HAP-1 (cell line): Measurements from ENCODE around the gene HES6.
"Not testable (repeated sequence)": the region's sequence is repeated elsewhere in the genome, so short reads cannot be mapped to it uniquely, and the experiment has no call there.

Experiments
- DNase-seq, 2 experiments: peaks; one replicate each; pipeline ENCODE4 v3.0.0-alpha.2; 2016 to 2020; ENCODE audit warnings: low spot score in 2 of 2
- H3K27me3 ChIP-seq: fragments of 250-450 bp; sonication (Bioruptor Pico); 2 replicates; pipeline ENCODE4 v1.5.1; 2020; ENCODE audit warnings: low read depth, mild to moderate bottlenecking, moderate library complexity
- H3K36me3 ChIP-seq: fragments of 250-450 bp; sonication (Bioruptor Pico); replicated peaks from 2 replicates; pipeline ENCODE4 v1.5.1; 2020; ENCODE audit warnings: mild to moderate bottlenecking
- H3K4me1 ChIP-seq: fragments of 250-450 bp; sonication (Bioruptor Pico); 2 replicates; pipeline ENCODE4 v1.5.1; 2020; ENCODE audit warnings: mild to moderate bottlenecking
- H3K4me3 ChIP-seq: fragments of 250-450 bp; sonication (Bioruptor Pico); 2 replicates; pipeline ENCODE4 v1.5.1; 2020; ENCODE audit warnings: mild to moderate bottlenecking, moderate library complexity
- H3K9me3 ChIP-seq: fragments of 250-450 bp; sonication (Bioruptor Pico); 2 replicates; pipeline ENCODE4 v1.5.1; 2020; ENCODE audit warnings: mild to moderate bottlenecking, moderate library complexity
- in situ Hi-C: fragments of 300-500 bp; cut with MboI; formaldehyde crosslinking; loops from 3 replicates; pipeline ENCODE4 v1.14.3; 2020; ENCODE audit warnings: low sequenced_read_pairs, inconsistent platforms, mixed read lengths

HES6 gene

DNA sequence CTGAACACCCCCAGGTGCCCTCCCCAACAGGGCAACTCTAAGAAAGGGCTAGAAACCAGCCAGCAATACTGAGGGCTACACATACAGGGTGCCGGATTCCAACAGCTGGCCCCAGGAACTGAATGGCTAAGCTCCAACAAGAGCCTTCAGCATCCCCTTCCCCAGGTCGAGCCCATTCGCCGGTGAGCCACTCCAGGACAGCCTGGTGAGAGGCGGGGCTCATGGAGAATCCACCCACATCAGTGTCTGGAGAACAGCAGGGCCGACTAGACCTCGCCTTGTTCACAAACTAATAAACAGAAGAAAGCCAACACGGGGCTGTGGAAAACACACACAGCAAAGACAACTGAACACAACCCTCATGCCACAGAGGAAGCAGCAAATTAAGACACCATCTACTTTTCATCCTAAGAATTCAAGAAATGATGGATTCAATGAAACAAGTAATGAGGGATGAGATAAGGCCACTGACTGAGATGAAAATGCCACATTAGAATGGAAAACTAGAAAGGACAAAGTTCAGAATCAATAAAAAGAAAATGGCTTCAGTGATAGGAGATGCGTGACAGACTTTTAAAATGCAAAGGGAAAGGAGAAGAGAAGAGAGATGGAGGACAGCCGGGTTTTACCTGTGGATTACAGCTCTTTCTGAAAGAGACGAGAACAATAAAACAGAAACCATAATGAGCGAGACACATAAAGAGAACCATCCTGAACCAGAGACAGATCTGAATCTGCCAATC, 40.4 kb upstream of the HES6 start:
- Histone ChIP-seq H3K9me3 (no peaks in the 10 kb centered on the region), H3K4me1 (peaks cover 1% of the 10 kb centered on the region; the same call in 1 of the 2 replicates), H3K36me3 (no peaks in the 10 kb centered on the region; the same call in 1 of the 2 replicates), H3K27me3 (no peaks in the 10 kb centered on the region), H3K4me3 (no peak overlapping the region)
- in situ Hi-C loops: no loop called here
- no peak for DNase-seq

- DNase-seq: no peak
- Histone ChIP-seq H3K9me3 (no peaks in the 10 kb centered on the region), H3K27me3 (no peaks in the 10 kb centered on the region), H3K4me3 (no peak overlapping the region), H3K36me3 (peaks cover 6% of the 10 kb centered on the region), H3K4me1 (no peaks in the 10 kb centered on the region)
- in situ Hi-C loops: no loop called here
Observed at GRCh38 chr2:238279324-238279682, 39.5 kb upstream of the HES6 start.

DNA sequence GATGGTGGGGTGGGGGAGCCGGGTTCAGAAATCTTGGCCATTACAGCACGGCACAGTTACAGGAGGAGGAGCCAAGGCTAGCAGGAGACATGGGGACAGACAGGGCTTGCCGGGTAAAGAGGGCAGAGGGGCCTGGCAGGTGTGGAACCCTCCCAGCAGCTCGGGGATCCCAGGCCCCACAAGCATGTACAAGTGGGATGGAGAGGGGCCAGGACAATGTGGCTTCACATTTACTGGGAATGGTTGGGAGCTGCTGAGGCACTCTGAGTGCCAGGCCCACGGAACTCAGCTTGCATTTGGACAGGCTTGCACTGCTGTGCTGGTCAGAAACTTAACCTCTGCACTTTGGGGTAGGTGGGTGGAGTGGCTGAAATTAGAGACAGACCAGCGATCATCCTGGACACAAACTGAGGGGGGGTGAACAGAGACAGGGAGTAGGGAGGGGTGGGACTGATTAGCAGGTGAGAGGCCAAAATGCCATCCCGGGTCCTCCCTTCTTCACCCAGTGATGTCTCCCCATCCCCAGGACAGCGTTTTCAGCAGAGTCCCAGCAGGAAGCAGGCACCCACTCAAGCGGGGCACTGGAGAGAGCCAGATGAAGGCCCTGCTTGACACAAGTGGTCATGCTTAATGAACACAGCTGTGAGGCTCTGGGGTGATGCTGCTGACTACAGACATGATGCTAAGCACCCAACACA, 38.9 kb upstream of the HES6 start:
- no peaks in the 10 kb centered on the region for H3K27me3 ChIP-seq
- DNase-seq: no peak
- H3K4me3 ChIP-seq: no peak overlapping the region
- in situ Hi-C loops: no loop called here
- peaks cover 8% of the 10 kb centered on the region for H3K36me3 ChIP-seq
- H3K4me1 ChIP-seq: no peaks in the 10 kb centered on the region
- H3K9me3 ChIP-seq: no peaks in the 10 kb centered on the region

DNA sequence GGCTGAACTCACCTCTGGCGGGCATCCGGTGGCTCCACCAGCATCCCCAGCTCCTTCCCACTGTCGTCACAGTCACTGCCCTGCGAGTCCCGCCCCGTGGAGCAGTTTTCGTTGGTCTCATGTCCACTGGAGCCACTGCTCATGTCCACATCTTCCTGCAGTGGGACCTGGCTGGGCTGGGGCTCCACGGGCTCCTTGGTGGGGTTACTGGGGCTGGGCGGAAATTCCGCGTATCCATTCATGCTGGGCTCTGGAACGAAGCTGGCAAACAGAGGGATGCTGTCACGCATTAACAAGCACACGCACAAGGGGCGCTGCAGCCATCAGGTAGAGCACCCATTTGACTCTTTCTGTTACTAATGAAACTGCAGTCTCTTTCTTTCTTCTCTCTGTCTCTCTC, 37.9 kb upstream of the HES6 start:
- H3K27me3 ChIP-seq: no peaks in the 10 kb centered on the region

DNA sequence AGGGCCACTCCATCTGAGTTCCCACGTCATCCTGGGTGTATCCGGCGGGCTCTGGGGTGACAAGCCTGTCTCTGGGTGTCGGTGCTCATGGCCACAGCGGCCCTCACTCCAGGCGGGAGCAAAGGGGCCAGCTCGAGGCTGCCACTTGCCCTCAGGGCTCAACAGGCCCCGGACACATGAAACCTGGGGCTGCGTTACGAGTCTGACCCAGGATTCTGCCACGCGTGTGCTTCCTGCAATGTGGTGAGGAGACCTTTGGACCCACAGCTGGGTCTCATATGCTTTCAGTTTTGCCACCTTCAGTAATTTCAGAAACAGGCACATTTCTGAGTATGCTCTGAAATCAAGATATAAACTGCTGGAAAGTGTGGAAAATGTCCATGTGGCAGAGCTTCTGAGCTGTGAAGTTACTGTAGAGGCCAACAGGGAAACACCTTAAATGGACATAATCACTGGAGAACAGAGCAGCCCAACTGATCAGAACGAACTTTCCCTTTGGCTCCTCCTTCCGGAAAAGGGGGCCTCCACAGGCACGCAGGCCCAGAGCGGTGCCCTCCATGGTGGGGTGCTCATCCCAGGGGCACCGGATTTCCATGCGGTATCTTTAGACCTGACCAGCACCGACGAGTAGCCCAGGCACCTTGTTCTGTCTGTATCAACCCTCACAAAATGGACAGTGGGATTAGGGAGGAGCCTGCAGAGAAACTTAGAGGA, 34.5 kb upstream of the HES6 start:
- Histone ChIP-seq H3K4me3 (no peak overlapping the region), H3K9me3 (no peaks in the 10 kb centered on the region), H3K36me3 (peaks cover 11% of the 10 kb centered on the region), H3K27me3 (no peaks in the 10 kb centered on the region), H3K4me1 (no peaks in the 10 kb centered on the region)
- DNase-seq: no peak
- in situ Hi-C loops: no loop called here

More for the DNA sequence above, 37.9 kb upstream of the HES6 start:
- H3K9me3 ChIP-seq: no peaks in the 10 kb centered on the region
- peaks cover 8% of the 10 kb centered on the region for H3K36me3 ChIP-seq
- in situ Hi-C loops: no loop called here
- H3K4me1 ChIP-seq: no peaks in the 10 kb centered on the region
- no peak overlapping the region for H3K4me3 ChIP-seq
- DNase-seq: peak in 1 of 2 experiments; percentile 31

- DNase-seq, H3K4me1 ChIP-seq, H3K4me3 ChIP-seq, in situ Hi-C loops, H3K9me3 ChIP-seq, H3K27me3 ChIP-seq: not testable (repeated sequence)
- H3K36me3 ChIP-seq: peaks cover 11% of the 10 kb centered on the region
Observed at GRCh38 chr2:238273433-238273832, 33.6 kb upstream of the HES6 start.

DNA sequence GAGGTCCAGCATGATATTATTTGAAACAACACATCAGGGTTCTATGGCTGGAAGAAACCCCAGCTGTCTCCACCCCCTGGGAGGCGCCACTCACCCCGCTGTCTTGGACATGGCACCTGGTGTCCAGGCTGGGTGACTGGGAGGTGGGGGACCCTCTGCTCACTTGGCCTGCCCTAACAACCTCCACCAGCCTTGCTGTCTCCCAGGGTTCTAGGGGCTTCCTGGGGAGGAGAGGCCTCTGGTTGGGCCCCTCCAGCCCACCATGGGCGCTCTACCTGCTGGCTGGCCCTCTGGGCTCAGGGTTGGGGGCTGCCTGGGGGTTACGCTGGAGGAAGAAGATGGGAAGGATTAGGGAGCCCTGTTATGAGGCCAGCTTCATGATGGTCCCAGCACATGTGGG, 32.3 kb upstream of the HES6 start:
- Histone ChIP-seq H3K4me3 (no peak overlapping the region), H3K36me3 (peaks cover 15% of the 10 kb centered on the region), H3K27me3 (no peaks in the 10 kb centered on the region), H3K4me1 (no peaks in the 10 kb centered on the region), H3K9me3 (no peaks in the 10 kb centered on the region)
- in situ Hi-C loops: no loop called here
- no peak for DNase-seq

DNA sequence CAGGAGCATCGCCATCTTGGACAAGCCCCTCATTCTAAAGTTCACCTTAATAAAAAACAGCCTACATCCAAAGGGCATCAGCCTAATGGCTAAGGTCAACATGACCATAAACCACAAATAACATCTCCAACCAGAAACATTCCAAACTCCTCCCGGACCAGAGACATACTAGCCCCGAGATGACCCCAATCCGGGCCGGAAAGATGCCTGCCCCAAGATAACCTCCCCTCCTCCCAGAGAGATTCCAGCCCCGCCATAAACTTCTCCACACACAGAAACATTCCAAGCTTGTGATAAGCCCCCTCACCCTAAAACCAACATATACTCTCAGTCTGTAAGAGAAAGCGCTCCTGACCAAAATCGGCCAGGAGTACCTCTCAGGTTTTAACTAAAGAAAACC, 31.8 kb upstream of the HES6 start:
- H3K27me3 ChIP-seq, H3K4me3 ChIP-seq, H3K4me1 ChIP-seq, DNase-seq, in situ Hi-C loops, H3K9me3 ChIP-seq: not testable (repeated sequence)
- peaks cover 15% of the 10 kb centered on the region for H3K36me3 ChIP-seq

- H3K36me3 ChIP-seq: peaks cover 15% of the 10 kb centered on the region
- H3K9me3 ChIP-seq: no peaks in the 10 kb centered on the region
- in situ Hi-C loops: no loop called here
- no peaks in the 10 kb centered on the region for H3K27me3 ChIP-seq
- no peak overlapping the region for H3K4me3 ChIP-seq
- DNase-seq: no peak
- no peaks in the 10 kb centered on the region for H3K4me1 ChIP-seq
Observed at GRCh38 chr2:238271061-238271554, 31.3 kb upstream of the HES6 start.

DNA sequence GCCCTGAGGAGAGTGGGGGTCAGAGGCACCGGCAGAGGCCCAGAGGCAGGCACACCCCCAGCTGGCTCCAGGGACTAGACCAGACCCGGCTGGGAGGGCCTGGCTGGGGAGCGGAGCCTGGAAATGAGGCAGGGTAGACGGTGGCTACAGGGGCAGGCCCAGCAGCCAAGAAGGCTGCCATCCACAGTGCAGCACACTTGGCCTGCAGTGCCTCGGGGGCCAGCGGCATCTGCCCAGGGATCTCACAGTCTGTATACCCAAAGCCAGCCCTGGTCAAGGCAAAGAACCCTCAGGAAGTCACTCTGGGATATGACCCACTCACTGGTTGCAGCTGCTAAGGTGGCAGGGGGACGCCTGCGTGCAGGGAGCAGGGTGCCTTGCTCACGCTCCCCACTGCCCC, 30.8 kb upstream of the HES6 start:
- DNase-seq: no peak
- no peaks in the 10 kb centered on the region for H3K4me1 ChIP-seq
- H3K36me3 ChIP-seq: peaks cover 15% of the 10 kb centered on the region
- no peaks in the 10 kb centered on the region for H3K27me3 ChIP-seq
- in situ Hi-C loops: no loop called here
- H3K4me3 ChIP-seq: no peak overlapping the region
- no peaks in the 10 kb centered on the region for H3K9me3 ChIP-seq

DNA sequence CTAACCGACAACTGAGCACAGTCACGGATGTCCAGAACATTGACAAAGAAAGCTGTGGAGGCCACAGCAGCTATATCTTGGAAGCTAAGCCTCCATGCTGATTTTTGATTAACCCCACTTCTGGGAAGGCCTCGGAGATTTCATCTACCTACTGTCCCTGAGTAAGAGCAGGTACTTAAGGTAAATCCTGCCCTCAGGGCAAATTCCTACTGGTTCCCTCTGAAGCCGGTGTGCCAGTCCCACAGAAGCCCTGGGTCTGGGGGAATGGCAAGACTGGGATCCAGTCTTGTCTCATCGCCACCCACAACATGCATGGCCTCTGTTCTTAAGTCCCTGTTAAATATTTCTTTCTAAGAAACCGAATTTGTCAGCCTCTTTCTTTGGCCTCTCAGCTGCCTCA, 29.9 kb upstream of the HES6 start:
- no peak for DNase-seq
- Histone ChIP-seq H3K36me3 (peaks cover 12% of the 10 kb centered on the region), H3K27me3 (no peaks in the 10 kb centered on the region), H3K9me3 (no peaks in the 10 kb centered on the region), H3K4me3 (no peak overlapping the region), H3K4me1 (no peaks in the 10 kb centered on the region)
- in situ Hi-C loops: loop anchor here (10.0 kb wide), 1 partner anchor 415 kb away; the partner anchor contains the start of gene RAMP1

GRCh38 chr2:238267884-238268680, 28.2 kb upstream of the HES6 start:
- Histone ChIP-seq H3K4me1 (no peaks in the 10 kb centered on the region), H3K36me3 (peaks cover 7% of the 10 kb centered on the region), H3K9me3 (no peaks in the 10 kb centered on the region), H3K27me3 (no peaks in the 10 kb centered on the region), H3K4me3 (no peak overlapping the region)
- in situ Hi-C loops: loop anchor here (10.0 kb wide), 1 partner anchor 413 kb away; the partner anchor contains the start of gene RAMP1
- DNase-seq: no peak

GRCh38 chr2:238267341-238267710, 27.5 kb upstream of the HES6 start:
- H3K36me3 ChIP-seq: peaks cover 7% of the 10 kb centered on the region
- H3K4me1 ChIP-seq: no peaks in the 10 kb centered on the region
- H3K27me3 ChIP-seq: no peaks in the 10 kb centered on the region
- DNase-seq: no peak
- H3K9me3 ChIP-seq: no peaks in the 10 kb centered on the region
- in situ Hi-C loops: loop anchor here (10.0 kb wide), 1 partner anchor 413 kb away; the partner anchor contains the start of gene RAMP1
- no peak overlapping the region for H3K4me3 ChIP-seq
